ENCODE data around the gene LRCH1.
A peak's percentile ranks its signal among the peaks of the same experiment; 100 is the strongest.

The LRCH1 gene

GRCh38 chr13:46544208-46544607 is 8.8 kb upstream of the LRCH1 start:
- no peak overlapping the region for H3K4me3 ChIP-seq (ENCODE audit: low read depth, low read length)
- no peak for DNase-seq (ENCODE audit: low read depth)
- TF ChIP-seq CTCF (conservative IDR thresholded peaks at IDR 0.05; ENCODE audit: low read depth, low read length) = no peak

GRCh38 chr13:46544811-46545210 is 8.2 kb upstream of the LRCH1 start:
- DNase-seq (ENCODE audit: low read depth) = no peak
- TF ChIP-seq CTCF (conservative IDR thresholded peaks at IDR 0.05; ENCODE audit: low read depth, low read length) = no peak
- no peak overlapping the region for H3K4me3 ChIP-seq (ENCODE audit: low read depth, low read length)

DNA sequence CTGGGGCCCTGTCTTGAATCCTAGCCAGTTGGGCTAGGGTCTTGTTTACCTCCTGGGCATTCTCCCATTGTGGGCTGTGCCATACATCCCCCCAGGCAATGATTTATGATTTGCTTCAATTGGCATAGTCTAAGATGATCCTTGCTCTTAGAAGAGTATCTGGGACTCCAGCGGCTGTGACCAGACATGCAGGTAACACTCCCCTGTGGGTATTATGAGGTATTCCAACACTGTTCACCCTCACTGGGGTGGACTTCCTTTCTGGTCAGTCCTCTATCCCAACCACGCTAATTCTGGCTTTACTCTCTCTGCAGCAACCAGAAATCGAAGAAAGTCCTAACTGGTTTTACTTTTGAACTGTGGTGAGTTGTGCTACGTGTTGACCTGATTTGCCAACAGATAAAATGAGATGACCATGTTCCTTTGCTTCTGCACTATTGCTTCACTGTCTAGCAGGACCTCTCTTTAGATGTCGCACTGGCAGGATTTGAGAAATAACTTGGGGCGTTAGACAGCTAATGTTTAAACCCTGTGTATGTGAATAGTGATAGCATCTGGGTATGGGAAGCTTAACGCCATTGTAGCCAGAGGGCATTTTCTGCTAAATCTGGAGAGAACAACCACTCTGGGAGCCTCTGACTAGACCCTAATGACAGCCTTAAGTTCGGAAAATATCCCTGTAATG is 6.7 kb upstream of the LRCH1 start:
- no peak for TF ChIP-seq CTCF (conservative IDR thresholded peaks at IDR 0.05; ENCODE audit: low read depth, low read length)
- no peak overlapping the region for H3K4me3 ChIP-seq (ENCODE audit: low read depth, low read length)
- no peak for DNase-seq (ENCODE audit: low read depth)

DNA sequence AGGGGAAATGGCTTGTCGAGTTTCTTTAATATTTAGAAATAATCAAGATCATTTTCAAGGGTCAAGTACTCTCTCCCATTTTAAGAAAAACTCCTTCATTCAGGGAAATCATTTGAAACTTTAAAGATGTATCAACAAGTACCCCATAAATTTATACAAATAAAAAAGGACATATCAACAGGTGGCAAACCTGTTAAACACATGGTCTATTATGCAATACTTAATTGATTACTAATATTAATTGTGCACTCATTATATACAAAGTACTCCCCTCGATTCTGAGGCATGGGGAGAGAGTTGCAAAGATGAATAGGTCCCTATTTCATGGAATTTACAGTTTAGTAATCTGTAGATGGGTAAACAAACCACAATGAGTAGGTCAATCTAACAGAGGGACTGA is 2.1 kb upstream of the LRCH1 start:
- no peak overlapping the region for H3K4me3 ChIP-seq (ENCODE audit: low read depth, low read length)
- no peak for TF ChIP-seq CTCF (conservative IDR thresholded peaks at IDR 0.05; ENCODE audit: low read depth, low read length)
- no peak for DNase-seq (ENCODE audit: low read depth)

DNA sequence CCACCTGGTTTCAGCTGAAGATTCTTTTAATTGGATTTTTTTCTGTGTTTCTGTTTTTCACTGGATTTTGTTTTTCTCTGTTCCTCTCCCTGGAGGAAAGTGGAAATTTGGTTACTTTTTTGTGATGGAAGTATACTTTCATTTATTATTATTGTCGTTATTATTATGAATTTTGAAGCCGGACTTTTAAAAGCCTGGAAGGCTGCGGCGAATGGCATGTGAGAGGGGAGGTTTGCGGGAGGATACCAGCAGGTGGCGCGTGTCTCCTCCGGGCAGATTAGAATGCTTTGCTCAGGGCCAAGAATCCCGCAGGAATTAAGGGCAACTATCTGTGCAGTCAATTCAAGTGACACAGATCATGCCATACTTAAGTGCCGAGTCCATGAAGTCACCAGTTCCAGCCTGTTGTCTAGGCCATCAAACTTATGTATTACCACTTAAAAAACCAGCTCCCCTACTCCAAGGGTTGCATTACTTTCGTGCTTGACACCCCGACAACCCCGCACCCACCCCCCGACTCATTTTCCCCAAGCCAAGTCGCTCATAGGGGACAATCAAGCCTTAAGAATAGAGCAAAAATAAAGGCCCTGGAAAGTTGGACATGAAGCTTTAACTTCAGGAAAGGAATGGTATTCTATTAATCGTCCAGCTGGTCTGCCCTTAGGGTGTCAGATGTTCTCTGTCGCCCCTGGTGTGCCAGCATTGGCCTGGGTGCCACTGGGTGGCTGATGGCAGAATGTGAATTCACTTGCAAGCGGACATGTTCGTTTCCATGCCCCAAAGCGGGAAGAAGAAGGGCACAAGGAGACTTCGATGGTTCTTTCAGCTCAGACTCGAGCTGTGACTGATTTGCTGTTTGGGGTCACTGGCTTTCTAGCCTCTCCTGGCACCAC is 1.3 kb upstream of the LRCH1 start:
- peak overlapping the region; percentile 87 for H3K4me3 ChIP-seq (ENCODE audit: low read depth, low read length)
- peak; percentile 80 for DNase-seq (ENCODE audit: low read depth)
- TF ChIP-seq CTCF (conservative IDR thresholded peaks at IDR 0.05; ENCODE audit: low read depth, low read length) = peak; percentile 93

DNA sequence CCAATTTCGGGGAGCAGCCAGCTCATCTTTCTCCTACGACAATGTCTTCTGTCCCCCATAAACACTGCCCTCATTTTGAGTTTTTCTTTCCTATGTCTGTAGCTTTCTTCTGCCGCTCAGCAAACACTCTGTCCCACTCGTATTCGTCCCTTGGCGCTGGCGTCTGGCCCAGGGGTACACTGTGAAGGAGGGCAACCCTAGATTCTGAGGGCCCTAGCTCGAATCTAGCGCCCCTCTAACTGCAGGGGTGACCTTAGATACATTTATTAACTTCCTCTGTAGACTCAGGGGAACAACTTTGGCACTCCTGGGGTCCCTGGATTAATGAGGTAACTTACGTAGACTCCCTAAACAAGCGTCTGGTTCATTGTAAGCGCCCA is 677 bp upstream of the LRCH1 start:
- H3K4me3 ChIP-seq (ENCODE audit: low read depth, low read length) = peak overlapping the region; percentile 87
- TF ChIP-seq CTCF (conservative IDR thresholded peaks at IDR 0.05; ENCODE audit: low read depth, low read length) = no peak
- DNase-seq (ENCODE audit: low read depth) = no peak

Measured in choroid plexus epithelial cell (primary cell).